HG03039 (cell line): ENCODE measurements around the gene MRPS9.

Experiments
- ATAC-seq: cut with Tn5 transposase; IDR thresholded peaks from one replicate; pipeline ENCODE4 v1.9.1; 2021; ENCODE audit warnings: mild to moderate bottlenecking, moderate library complexity; ENCODE audit not compliant: unreplicated experiment

MRPS9 gene

DNA sequence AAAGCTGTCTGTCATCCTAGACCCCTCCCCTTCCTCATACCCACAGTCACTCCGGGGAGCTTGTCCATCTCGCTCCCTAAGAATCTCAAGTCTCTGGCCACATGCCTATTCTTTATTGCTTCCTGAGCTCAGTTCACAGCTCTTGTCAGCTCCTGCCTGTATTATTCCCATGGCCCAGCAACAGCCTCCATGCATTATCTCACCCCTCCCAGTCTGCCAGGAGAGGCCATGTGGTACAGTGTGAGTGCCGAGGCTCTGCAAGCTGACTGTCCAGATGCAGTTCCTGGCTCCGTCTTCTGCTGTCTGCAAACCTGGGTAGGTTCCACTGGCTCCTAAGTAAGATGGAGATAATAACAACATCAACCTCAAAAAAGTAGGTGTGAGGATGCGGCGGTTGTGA lies 79.7 kb downstream of the MRPS9 start:
- ATAC-seq = no peak

- ATAC-seq = no peak
Observed at GRCh38 chr2:105118960-105119359, 81.1 kb downstream of the MRPS9 start.

GRCh38 chr2:105121434-105121833 lies 83.6 kb downstream of the MRPS9 start:
- no peak for ATAC-seq

DNA sequence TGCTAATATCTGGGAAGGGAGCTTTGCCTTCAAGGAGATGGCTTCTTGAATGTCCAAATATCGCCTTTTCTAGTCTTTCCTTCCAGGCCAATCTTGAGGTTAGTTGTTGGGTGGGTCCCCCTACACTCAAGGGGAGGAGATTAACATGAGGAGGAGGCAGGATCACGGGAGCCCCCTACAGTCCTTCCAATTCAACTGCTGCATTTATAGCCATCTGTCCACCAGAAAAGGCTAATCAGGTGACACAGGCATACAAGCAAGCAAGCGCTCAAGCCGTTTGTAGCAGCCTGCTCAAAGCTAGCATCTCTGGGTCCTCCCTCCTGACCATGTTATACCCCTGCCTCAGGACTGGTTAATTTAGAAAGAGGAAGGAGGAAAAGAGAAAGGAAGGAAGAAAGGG lies 87.6 kb downstream of the MRPS9 start:
- ATAC-seq = no peak

GRCh38 chr2:105125920-105126319 lies 88.1 kb downstream of the MRPS9 start:
- no peak for ATAC-seq

DNA sequence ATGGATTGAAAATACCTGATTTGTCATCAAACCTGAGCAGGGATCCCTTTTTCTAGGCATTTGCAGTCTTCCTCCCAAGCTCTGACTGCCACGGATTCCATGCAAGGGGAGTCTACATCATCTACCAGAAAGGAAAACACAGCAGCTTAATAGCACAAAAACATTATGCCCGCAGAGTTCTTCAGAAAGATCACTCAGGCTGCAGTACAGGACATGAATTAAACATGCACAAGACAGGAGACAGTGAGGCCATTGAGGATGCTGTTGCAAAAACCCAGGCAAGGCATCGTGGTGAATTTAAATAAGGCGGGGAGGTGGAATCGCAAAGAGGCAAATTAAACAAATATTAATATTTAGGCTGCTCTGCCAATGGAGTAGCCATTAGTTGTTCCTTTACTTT lies 88.5 kb downstream of the MRPS9 start:
- no peak for ATAC-seq

DNA sequence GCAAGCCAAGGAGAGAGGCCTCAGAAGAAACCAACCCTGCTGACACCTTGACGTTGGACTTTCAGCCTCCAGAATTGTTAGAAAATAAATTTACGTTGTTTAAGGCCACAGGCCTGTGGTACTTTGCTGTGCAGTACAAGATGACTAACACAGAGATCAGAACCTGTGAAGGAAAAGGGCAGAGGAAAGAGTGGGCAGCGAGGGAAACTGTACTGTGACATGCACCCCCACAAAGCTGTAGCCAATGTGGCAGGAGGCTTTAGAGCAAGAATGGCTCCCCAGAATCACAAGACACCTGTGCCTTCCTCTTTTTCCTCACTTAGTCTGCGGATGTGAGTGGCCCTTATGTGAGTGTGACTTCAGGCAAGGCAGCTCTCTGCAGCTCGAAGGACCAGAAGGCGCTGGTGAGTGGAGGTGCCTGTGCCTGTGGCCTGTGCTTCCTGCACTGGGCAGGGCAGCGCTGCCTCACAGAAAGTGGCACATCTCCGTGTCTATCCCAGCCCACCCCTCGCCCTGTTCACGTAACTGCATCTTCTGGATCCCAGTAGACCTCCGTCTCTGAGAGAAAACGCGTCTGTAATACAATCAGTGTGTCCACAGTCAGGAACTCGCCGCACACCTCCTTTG lies 89.5 kb downstream of the MRPS9 start:
- no peak for ATAC-seq

DNA sequence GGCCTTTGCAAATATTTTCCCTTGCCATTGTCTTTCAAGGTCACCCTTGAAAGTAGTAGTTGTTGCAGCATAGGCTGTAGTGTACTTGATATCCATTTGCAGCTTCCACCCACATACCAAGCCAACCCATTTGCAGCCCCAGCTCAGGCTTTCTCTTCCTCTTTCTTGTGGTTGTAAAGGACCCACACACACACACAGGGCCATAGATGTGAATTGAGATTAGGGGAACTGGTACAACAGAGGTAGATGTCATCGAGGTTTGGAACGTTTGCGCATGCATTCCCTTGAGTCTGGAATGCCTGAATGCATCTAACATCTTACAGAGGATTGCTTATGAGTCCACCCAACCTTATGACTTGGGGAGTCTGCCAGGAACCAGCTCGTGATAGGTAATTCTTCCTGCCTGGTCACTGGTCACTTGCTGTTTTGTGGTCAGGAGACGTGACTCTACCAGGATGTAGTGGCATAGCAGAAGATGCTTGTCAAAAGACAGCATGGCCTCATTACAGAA lies 91.9 kb downstream of the MRPS9 start:
- ATAC-seq = peak; percentile 94

- no peak for ATAC-seq
Observed at GRCh38 chr2:105130546-105130945, 92.7 kb downstream of the MRPS9 start.

GRCh38 chr2:105134081-105134480 lies 96.2 kb downstream of the MRPS9 start:
- no peak for ATAC-seq

- ATAC-seq = no peak
Observed at GRCh38 chr2:105135436-105135835, 97.6 kb downstream of the MRPS9 start.

DNA sequence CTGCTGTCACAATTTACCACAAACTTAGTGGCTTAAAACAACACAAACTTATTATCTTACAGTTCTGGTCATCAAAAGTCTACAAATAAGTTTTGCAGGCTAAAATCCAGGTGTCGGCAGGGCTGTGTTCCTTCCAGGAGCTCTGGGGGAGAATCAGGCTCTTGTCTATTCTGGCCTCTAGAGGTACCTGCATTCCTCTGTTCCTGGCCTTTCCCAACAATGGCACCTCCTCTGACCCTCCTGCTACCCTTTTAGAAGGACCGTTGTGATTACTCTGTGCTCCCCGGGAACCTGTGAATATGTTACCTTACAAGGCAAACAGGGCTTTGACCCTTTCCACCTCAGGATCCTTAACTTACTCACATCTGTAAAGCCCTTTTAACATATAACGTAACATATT lies 98.5 kb downstream of the MRPS9 start:
- no peak for ATAC-seq

- no peak for ATAC-seq
Observed at GRCh38 chr2:105138643-105139042, 100.8 kb downstream of the MRPS9 start.

- no peak for ATAC-seq
Observed at GRCh38 chr2:105139556-105140239, 101.8 kb downstream of the MRPS9 start.

GRCh38 chr2:105140240-105140568 lies 102.3 kb downstream of the MRPS9 start:
- no peak for ATAC-seq

DNA sequence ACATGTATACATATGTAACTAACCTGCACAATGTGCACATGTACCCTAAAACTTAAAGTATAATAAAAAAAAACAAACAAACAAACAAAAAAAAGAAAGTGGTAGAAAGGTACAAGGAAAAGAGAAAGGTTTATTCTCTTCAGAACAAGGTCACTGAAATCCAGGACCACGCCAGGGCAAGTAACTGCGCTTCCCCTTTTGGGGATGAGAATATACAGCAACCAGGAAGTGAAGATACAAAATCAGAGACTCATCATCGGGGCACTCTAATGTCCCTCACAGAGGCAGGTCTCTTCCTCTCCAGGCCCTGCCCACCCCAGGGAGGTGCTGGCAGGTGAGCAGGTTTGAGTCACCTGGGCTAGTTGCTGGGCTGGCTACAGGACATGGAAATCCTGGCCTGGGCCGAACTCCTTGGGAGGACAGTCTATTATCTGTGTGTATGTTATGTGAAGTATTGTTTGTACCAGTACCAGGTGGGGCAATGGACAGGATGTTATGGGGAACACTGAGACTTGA lies 103.3 kb downstream of the MRPS9 start:
- no peak for ATAC-seq

DNA sequence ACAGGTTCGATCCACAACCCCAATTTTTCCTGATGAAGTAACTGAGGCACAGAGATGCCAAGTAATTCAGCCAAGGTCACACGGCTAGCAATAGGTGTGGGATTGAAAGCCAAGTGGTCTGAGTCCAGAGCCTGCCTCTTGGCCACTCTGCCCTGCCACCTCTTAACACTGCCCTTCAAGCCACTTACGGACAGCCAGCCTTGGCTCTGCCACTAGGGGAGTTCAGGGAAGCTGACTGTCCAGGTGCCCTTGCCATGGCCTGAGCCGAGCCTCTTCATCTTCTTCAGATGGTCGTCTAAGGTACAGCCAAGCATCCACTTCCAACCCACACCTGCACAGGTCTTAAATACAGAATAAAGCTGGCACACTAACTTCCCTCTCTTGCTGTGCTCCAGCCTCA lies 104.4 kb downstream of the MRPS9 start:
- no peak for ATAC-seq

GRCh38 chr2:105143094-105143466 lies 105.2 kb downstream of the MRPS9 start:
- no peak for ATAC-seq

DNA sequence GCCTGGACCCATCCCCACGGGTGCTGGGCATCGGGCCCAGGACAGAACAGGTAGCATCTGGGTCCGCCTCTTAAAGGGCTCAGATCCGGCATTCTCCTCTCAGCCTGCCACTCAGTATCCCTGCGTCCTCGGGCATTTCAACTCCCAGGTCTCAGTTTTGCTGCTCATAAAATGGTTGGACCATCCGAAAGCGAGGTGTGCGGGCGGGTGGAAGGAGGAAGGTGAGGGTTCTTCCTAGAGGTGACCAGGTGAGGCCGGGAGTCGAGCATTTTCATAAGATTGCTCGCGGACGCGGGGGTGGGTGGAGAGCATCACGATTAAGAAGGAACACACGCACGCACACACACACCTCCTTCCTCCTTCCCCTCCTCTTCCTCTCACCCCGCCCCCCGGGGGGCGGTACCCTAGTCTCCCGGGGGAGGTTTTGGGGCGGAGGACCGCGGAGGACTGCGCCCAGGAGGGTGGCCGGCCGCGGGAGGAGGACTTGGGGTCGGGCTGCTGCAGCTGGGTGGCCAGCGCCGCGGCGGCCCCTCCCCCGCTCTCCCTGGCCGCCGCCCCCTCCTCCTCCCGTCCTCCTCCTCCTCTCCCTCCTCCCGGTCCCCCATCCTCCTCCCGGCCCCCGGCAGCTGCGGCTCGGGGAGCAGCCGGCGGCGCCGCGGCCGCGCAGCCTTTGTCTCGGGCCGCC lies 105.7 kb downstream of the MRPS9 start:
- no peak for ATAC-seq

DNA sequence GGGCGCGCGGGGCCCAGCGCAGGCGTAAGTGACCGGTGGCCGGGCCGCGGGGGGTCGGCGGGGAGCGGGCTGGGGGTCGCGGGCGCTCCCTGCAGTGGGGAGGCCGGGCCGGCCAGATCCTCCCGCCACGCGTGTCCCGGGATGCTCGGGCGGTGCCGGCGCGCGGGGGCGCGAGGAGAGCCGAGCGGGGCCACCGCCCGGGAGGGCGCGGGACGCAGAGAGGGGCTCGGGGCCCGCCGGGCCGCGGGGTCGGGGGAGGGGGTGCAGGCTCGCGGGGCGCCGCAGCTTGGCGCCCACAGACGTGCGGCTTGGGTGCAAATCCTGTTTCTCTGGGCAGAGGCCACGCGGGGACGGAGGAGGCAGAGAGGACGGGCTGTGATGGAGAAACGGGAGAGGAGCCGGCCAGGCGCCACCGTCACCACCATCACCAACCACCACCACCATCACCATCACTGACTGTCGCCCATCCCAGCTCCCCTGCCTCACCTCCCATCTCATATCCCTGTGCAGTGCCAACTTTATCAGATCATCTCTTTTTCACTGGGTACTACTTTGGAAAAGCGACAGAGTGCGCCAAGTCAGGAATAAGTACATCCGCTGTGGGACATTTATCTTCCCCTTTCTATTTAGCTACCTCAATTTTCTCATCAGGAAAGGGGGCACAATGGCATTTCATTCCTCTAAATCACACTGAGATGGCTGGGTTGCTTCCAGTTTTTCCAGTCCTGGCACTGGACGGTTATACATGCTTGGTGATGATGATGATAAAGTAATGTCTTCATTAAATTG lies 106.5 kb downstream of the MRPS9 start:
- ATAC-seq = no peak

- peak; percentile 70 for ATAC-seq
Observed at GRCh38 chr2:105144941-105145300, 107.1 kb downstream of the MRPS9 start.
